H1 (cell line): ENCODE measurements around the gene CLDN16. TPM values are rescaled to one million over a fixed set of nuclear protein-coding genes. Genes with fewer than 3 reads are reported as not detected.

Source experiments
- CTCF ChIA-PET: fragments of 300-600 bp; sonication (Branson Sonifier 250); formaldehyde crosslinking; loops from one replicate; lab custom pipeline; 2021; ENCODE audit not compliant: partially characterized antibody; lab: Charles Lee
- POLR2A ChIA-PET: fragments of 300-600 bp; sonication (Branson Sonifier 250); formaldehyde crosslinking; loops from one replicate; lab custom pipeline; 2021; ENCODE audit warnings: inconsistent platforms; ENCODE audit not compliant: partially characterized antibody; lab: Charles Lee
- DNase-seq, 2 experiments: peaks; one replicate each; pipeline versions ENCODE4 v3.0.0 to v3.0.0-alpha.2; 2010 to 2022; ENCODE audit warnings: low spot score in 2 of 2, low read depth in 1 of 2, mixed read lengths in 1 of 2
- FAIRE-seq: peaks from 2 replicates; lab custom pipeline; 2011; peaks lifted over from hg19 to GRCh38; lab: Jason Lieb, UNC
- H2AFZ ChIP-seq: 2 replicates; pipeline ENCODE4 v1.8.1; 2012; ENCODE audit warnings: low read length, inconsistent platforms
- H2AK5ac ChIP-seq: 2 replicates; pipeline ENCODE4 v1.6.1; 2013; ENCODE audit warnings: low read depth, low read length
- H2BK120ac ChIP-seq: replicated peaks from 2 replicates; pipeline ENCODE3; 2013; ENCODE audit warnings: low read depth, low read length, inconsistent platforms
- H2BK12ac ChIP-seq: 2 replicates; pipeline ENCODE4 v1.6.1; 2013; ENCODE audit warnings: low read depth, low read length
- H2BK15ac ChIP-seq: 2 replicates; pipeline ENCODE4 v1.6.1; 2013; ENCODE audit warnings: low read length
- H2BK20ac ChIP-seq: 2 replicates; pipeline ENCODE4 v1.6.1; 2013; ENCODE audit warnings: low read length
- H2BK5ac ChIP-seq: 2 replicates; pipeline ENCODE4 v1.6.1; 2013; ENCODE audit warnings: low read depth, low read length
- H3K14ac ChIP-seq: 2 replicates; pipeline ENCODE4 v1.6.1; 2013; ENCODE audit warnings: inconsistent platforms; ENCODE audit not compliant: insufficient read length
- H3K18ac ChIP-seq: 2 replicates; pipeline ENCODE4 v1.6.1; 2013; ENCODE audit warnings: low read length; ENCODE audit errors: extremely low read depth
- H3K23ac ChIP-seq: 2 replicates; pipeline ENCODE4 v1.6.1; 2013; ENCODE audit warnings: inconsistent platforms; ENCODE audit not compliant: insufficient read length
- H3K23me2 ChIP-seq: 2 replicates; pipeline ENCODE4 v1.6.1; 2013; ENCODE audit warnings: low read depth, low read length
- H3K27ac ChIP-seq: 2 replicates; pipeline ENCODE4 v1.6.1; 2011; ENCODE audit warnings: low read depth, low read length, inconsistent platforms
- H3K27me3 ChIP-seq, 4 experiments: replicated peaks in 1 of 4; 1 replicate in 1 of 4; 2 replicates in 3 of 4; pipeline versions ENCODE4 v1.6.1 to v1.8.1; 2011 to 2013; ENCODE audit warnings: low read length in 3 of 4, mild to moderate bottlenecking in 3 of 4, inconsistent platforms in 2 of 4, mixed read lengths in 2 of 4, moderate library complexity in 1 of 4; ENCODE audit not compliant: control insufficient read depth in 3 of 4, insufficient read depth in 3 of 4; ENCODE audit errors: extremely low read depth in 1 of 4
- H3K36me3 ChIP-seq, 4 experiments: 2 replicates each; pipeline versions ENCODE4 v1.6.1 to v1.8.1; 2011 to 2013; ENCODE audit warnings: mild to moderate bottlenecking in 4 of 4, low read length in 3 of 4, moderate library complexity in 2 of 4, control low read depth in 1 of 4, inconsistent platforms in 1 of 4; ENCODE audit not compliant: insufficient read depth in 4 of 4, control insufficient read depth in 2 of 4
- H3K4ac ChIP-seq: replicated peaks from 2 replicates; pipeline ENCODE3; 2013; ENCODE audit warnings: low read length, low read depth, mixed read lengths, inconsistent platforms; ENCODE audit not compliant: insufficient read length
- H3K4me1 ChIP-seq, 4 experiments: replicated peaks in 1 of 4; 1 replicate in 1 of 4; 2 replicates in 3 of 4; pipeline versions ENCODE4 v1.6.1 to v1.8.1; 2011 to 2013; ENCODE audit warnings: low read length in 3 of 4, inconsistent platforms in 2 of 4, mixed read lengths in 1 of 4; ENCODE audit not compliant: insufficient read depth in 4 of 4, control insufficient read depth in 3 of 4
- H3K4me2 ChIP-seq, 2 experiments: 2 replicates each; pipeline versions ENCODE4 v1.6.1 to v1.8.1; 2011 to 2013; ENCODE audit warnings: low read depth in 2 of 2, low read length in 2 of 2, control low read depth in 1 of 2, inconsistent platforms in 1 of 2, mild to moderate bottlenecking in 1 of 2; ENCODE audit not compliant: insufficient read depth in 1 of 2
- H3K4me3 ChIP-seq, 4 experiments: fragments of 200-600, 300-600 bp in 1 of 4; sonication (generic), shearing (Covaris generic), sonication (Bioruptor Twin) in 1 of 4; 2 replicates each; pipeline versions ENCODE4 v1.5.1 to v1.8.1; 2011 to 2016; ENCODE audit warnings: low read length in 4 of 4, low read depth in 3 of 4, control low read depth in 2 of 4, inconsistent platforms in 2 of 4, mild to moderate bottlenecking in 2 of 4, mixed read lengths in 1 of 4, moderate library complexity in 1 of 4; ENCODE audit not compliant: insufficient read depth in 2 of 4; ENCODE audit errors: extremely low read depth in 1 of 4
- H3K56ac ChIP-seq: replicated peaks from 2 replicates; pipeline ENCODE3; 2013; ENCODE audit warnings: low read depth, mild to moderate bottlenecking, mixed read lengths, low read length, inconsistent platforms; ENCODE audit not compliant: insufficient read length
- H3K79me1 ChIP-seq: 2 replicates; pipeline ENCODE4 v1.6.1; 2013; ENCODE audit warnings: low read depth, low read length, control low read depth
- H3K79me2 ChIP-seq, 2 experiments: 2 replicates each; pipeline versions ENCODE4 v1.6.1 to v1.8.1; 2012 to 2013; ENCODE audit warnings: low read length in 2 of 2, mild to moderate bottlenecking in 2 of 2, inconsistent platforms in 1 of 2; ENCODE audit not compliant: insufficient read depth in 2 of 2, control insufficient read depth in 1 of 2
- H3K9ac ChIP-seq, 4 experiments: replicated peaks in 1 of 4; 1 replicate in 1 of 4; 2 replicates in 3 of 4; pipeline versions ENCODE4 v1.6.1 to v1.8.1; 2011 to 2013; ENCODE audit warnings: low read depth in 3 of 4, low read length in 3 of 4, control low read depth in 2 of 4, mild to moderate bottlenecking in 2 of 4, moderate library complexity in 2 of 4, inconsistent platforms in 1 of 4; ENCODE audit errors: extremely low read depth in 1 of 4
- H3K9me3 ChIP-seq, 2 experiments: 2 replicates each; pipeline versions ENCODE4 v1.6.1 to v1.8.1; 2012 to 2013; ENCODE audit warnings: mild to moderate bottlenecking in 2 of 2, moderate library complexity in 2 of 2, control low read depth in 1 of 2, inconsistent platforms in 1 of 2, low read depth in 1 of 2, low read length in 1 of 2, mixed read lengths in 1 of 2; ENCODE audit not compliant: insufficient read depth in 2 of 2
- H4K20me1 ChIP-seq, 2 experiments: replicated peaks in 1 of 2; 2 replicates each; pipeline versions ENCODE3 to v1.8.1; 2011 to 2013; ENCODE audit warnings: inconsistent platforms in 2 of 2, low read length in 2 of 2, mild to moderate bottlenecking in 1 of 2; ENCODE audit not compliant: insufficient read depth in 2 of 2, control insufficient read depth in 1 of 2
- H4K5ac ChIP-seq: 2 replicates; pipeline ENCODE4 v1.6.1; 2013; ENCODE audit warnings: low read length, low read depth, mixed read lengths, inconsistent platforms; ENCODE audit not compliant: insufficient read length
- H4K8ac ChIP-seq: 2 replicates; pipeline ENCODE4 v1.8.0; 2013; ENCODE audit warnings: mild to moderate bottlenecking, moderate library complexity, low read length, inconsistent platforms; ENCODE audit not compliant: insufficient read depth; ENCODE audit errors: extremely low read depth
- H4K91ac ChIP-seq: replicated peaks from 2 replicates; pipeline ENCODE3; 2013; ENCODE audit warnings: low read length, mixed read lengths, inconsistent platforms; ENCODE audit not compliant: insufficient read length
- WGBS, 2 experiments: shearing (Covaris generic) in 1 of 2; methylation state at CpG; one replicate each; pipeline versions ENCODE4 v1.1.6 to v1.1.7; 2013 to 2015; ENCODE audit warnings: low lambda C conversion rate in 2 of 2, mixed read lengths in 2 of 2, inconsistent platforms in 1 of 2, low coverage in 1 of 2, missing lambda C conversion rate in 1 of 2; ENCODE audit not compliant: insufficient replicate concordance in 2 of 2, insufficient coverage in 1 of 2, insufficient read length in 1 of 2; ENCODE audit errors: extremely low coverage in 1 of 2, missing lambda C conversion rate in 1 of 2; 5-methylcytosine and 5-hydroxymethylcytosine counted together
- polyA plus RNA-seq, 7 experiments: library from polyadenylated mRNA; depleted of rRNA in 3 of 7; stranded (reverse) in 5 of 7; unstranded in 2 of 7; fragments of >200 nt in 5 of 7; fragments of 200-250 nt in 2 of 7; gene quantifications; 1 replicate in 5 of 7; 2 replicates in 1 of 7; 4 replicates in 1 of 7; pipeline versions ENCODE4 v1.2.1 to v1.2.3, GENCODE V29; 2011 to 2013; ENCODE audit warnings: missing spikeins in 2 of 7, mixed read lengths in 2 of 7
- total RNA-seq: library from RNA; stranded (reverse); fragmentation: NEBNext Ultra II Directional; extraction: Animal tissue kit (Norgen Biotek cat#: 25700); gene quantifications from 2 replicates; pipeline ENCODE4 v1.2.1, GENCODE V29; 2021
- TF ChIP-seq, protein P1 (sequence below): IDR thresholded peaks from 2 replicates; pipeline ENCODE4 v1.6.1; 2012; ENCODE audit warnings: low read length, inconsistent platforms

CLDN16 gene
- total and polyA plus RNA-seq, 2 of the 8 experiments (the other 6 are each of a cell fraction or from before 2014, with no cell fraction given), result not detected

DNA sequence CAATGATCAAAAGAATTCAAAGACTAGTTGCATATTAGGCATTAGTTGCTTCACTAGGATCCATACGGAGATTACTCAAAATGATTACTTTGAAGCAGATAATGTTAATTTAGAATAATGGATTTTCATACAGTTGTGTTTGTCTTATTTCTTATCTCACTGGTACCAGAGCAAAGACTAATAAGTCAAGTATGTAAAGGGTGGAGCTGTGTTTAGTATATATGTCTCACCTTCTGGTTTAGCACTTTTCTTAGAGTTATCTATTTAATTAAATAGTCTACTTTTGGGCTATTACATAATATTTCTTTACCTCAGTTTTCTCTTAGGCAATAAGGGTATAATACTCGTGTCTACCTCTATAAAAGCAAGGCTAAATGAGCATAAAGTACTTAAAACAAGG, 42.9 kb downstream of the CLDN16 start:
- POLR2A ChIA-PET, result no interaction called here
- FAIRE-seq (no peak), DNase-seq (no peak)
- Histone ChIP-seq H3K4me2 (no peak overlapping the region), H2BK15ac (no peak overlapping the region), H2AFZ (no peak overlapping the region), H2BK120ac (no peak overlapping the region), H3K4me1 (no peaks in the 10 kb centered on the region), H2BK5ac (no peak overlapping the region), H3K27ac (no peak overlapping the region), H3K56ac (no peak overlapping the region), H3K79me1 (no peaks in the 10 kb centered on the region), H3K4ac (no peak overlapping the region), H4K8ac (no peak overlapping the region), H2AK5ac (no peak overlapping the region), H4K91ac (no peak overlapping the region), H2BK20ac (no peak overlapping the region), H3K9ac (no peak overlapping the region), H3K18ac (no peak overlapping the region), H3K23ac (no peak overlapping the region), H3K79me2 (no peaks in the 10 kb centered on the region), H4K20me1 (no peaks in the 10 kb centered on the region), H3K36me3 (no peaks in the 10 kb centered on the region), H3K27me3 (no peaks in the 10 kb centered on the region), H2BK12ac (no peak overlapping the region), H3K4me3 (no peak overlapping the region), H3K14ac (no peak overlapping the region), H4K5ac (no peak overlapping the region), H3K9me3 (no peaks in the 10 kb centered on the region), H3K23me2 (no peaks in the 10 kb centered on the region)
- WGBS, 2 experiments, result 90% methylated on average over 2 of the region's 2 CpGs; no CpG with 5 or more reads in 1 of the 2 experiments
- CTCF ChIA-PET, result no interaction called here
- TF ChIP-seq, protein P1, sequence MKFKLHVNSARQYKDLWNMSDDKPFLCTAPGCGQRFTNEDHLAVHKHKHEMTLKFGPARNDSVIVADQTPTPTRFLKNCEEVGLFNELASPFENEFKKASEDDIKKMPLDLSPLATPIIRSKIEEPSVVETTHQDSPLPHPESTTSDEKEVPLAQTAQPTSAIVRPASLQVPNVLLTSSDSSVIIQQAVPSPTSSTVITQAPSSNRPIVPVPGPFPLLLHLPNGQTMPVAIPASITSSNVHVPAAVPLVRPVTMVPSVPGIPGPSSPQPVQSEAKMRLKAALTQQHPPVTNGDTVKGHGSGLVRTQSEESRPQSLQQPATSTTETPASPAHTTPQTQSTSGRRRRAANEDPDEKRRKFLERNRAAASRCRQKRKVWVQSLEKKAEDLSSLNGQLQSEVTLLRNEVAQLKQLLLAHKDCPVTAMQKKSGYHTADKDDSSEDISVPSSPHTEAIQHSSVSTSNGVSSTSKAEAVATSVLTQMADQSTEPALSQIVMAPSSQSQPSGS, result no peak
